ENCODE results near the gene ACSM3.

The ACSM3 gene

DNA sequence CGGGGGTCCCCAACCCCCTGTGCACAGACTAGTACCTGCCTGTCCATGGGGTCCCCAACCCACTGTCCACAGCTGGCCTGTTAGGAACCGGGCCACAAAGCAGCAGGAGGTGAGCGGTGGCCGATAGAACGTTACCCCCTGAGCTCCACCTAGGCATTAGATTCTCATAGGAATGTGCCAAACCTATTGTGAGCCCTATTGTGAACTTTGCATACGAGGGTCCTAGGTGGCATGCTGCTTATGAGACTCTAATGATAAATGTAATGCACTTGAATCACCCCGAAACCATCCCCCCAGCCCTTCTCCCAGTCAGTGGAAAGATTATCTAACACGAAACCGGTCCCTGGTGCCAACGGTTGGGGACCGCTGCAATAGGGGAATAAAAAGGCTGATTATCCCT is 44.0 kb downstream of the ACSM3 start:
- H3K4me3 ChIP-seq (ENCODE audit: low read length): peak overlapping the region; percentile 92; the same call in 1 of the 2 replicates
- 0 out of 2 replicates have a peak, but pooled peaks cover 2% of the 10 kb centered on the region for H3K79me2 ChIP-seq (ENCODE audit: low read length)
- no peaks in the 10 kb centered on the region for H3K9me2 ChIP-seq (replicated peaks; ENCODE audit: insufficient read depth, low read length)
- H2AFZ ChIP-seq (ENCODE audit: low read length): no peak overlapping the region
- H3K4me1 ChIP-seq (ENCODE audit: low read length): peaks cover 3% of the 10 kb centered on the region; the same call in 1 of the 2 replicates
- H3K27ac ChIP-seq (ENCODE audit: low read length): no peak overlapping the region
- peak overlapping the region; percentile 94; the same call in 1 of the 2 replicates for H3K4me2 ChIP-seq (ENCODE audit: low read depth, low read length)
- no peaks in the 10 kb centered on the region for H3K27me3 ChIP-seq (replicated peaks; ENCODE audit: insufficient read depth, low read length)
- TF ChIP-seq, protein P1, sequence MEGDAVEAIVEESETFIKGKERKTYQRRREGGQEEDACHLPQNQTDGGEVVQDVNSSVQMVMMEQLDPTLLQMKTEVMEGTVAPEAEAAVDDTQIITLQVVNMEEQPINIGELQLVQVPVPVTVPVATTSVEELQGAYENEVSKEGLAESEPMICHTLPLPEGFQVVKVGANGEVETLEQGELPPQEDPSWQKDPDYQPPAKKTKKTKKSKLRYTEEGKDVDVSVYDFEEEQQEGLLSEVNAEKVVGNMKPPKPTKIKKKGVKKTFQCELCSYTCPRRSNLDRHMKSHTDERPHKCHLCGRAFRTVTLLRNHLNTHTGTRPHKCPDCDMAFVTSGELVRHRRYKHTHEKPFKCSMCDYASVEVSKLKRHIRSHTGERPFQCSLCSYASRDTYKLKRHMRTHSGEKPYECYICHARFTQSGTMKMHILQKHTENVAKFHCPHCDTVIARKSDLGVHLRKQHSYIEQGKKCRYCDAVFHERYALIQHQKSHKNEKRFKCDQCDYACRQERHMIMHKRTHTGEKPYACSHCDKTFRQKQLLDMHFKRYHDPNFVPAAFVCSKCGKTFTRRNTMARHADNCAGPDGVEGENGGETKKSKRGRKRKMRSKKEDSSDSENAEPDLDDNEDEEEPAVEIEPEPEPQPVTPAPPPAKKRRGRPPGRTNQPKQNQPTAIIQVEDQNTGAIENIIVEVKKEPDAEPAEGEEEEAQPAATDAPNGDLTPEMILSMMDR (IDR thresholded peaks at IDR 0.05; ENCODE audit: low read length): no peak
- TF ChIP-seq EZH2phosphoT487 (IDR thresholded peaks at IDR 0.05; ENCODE audit: low read length) (no peak), EZH2 (optimal IDR thresholded peaks at IDR 0.05; ENCODE audit: low read depth, low read length) (no peak)
- no peaks in the 10 kb centered on the region for H3K9me3 ChIP-seq (replicated peaks; ENCODE audit: insufficient read depth, low read length)
- H3K9ac ChIP-seq (ENCODE audit: low read length): peak overlapping the region; percentile 82; the same call in 1 of the 2 replicates
- H4K20me1 ChIP-seq (ENCODE audit: insufficient read depth, low read length): no peaks in the 10 kb centered on the region
- DNase-seq: no peak
- H3K36me3 ChIP-seq (replicated peaks; ENCODE audit: insufficient read depth, low read length): no peaks in the 10 kb centered on the region
- H3F3A ChIP-seq (ENCODE audit: insufficient read depth, low read length): peaks cover 16% of the 10 kb centered on the region; the same call in 1 of the 2 replicates

DNA sequence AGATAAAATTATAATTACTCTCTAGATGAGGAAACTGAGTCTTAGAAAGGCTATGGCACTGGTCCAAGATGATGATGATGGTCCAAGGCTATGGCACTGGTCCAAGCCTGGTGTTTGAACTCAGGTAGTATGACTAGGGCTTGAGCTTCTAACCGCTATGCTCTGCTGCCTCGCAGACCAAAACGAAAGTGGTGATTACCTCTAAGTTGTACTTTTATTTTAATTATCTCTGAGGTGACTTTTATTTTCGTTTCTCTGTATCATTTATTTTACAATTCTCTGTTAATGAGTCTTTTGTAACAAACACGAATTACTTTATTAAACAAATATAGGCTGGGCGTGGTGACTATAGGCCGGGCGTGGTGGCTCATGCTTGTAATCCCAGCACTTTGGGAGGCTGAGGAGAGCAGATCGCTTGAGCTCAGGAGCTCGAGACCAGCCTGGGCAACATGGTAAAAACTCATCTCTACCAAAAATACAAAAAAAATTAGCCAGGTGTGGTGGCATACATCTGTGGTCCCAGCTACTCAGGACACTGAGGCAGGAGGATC is 48.1 kb downstream of the ACSM3 start:
- peaks cover 3% of the 10 kb centered on the region; the same call in 1 of the 2 replicates for H3K4me1 ChIP-seq (ENCODE audit: low read length)
- H3K9me2 ChIP-seq (replicated peaks; ENCODE audit: insufficient read depth, low read length): no peaks in the 10 kb centered on the region
- H2AFZ ChIP-seq (ENCODE audit: low read length): no peak overlapping the region
- no peaks in the 10 kb centered on the region for H3K27me3 ChIP-seq (replicated peaks; ENCODE audit: insufficient read depth, low read length)
- no peaks in the 10 kb centered on the region for H3K9me3 ChIP-seq (replicated peaks; ENCODE audit: insufficient read depth, low read length)
- H3K79me2 ChIP-seq (ENCODE audit: low read length): 0 out of 2 replicates have a peak, but pooled peaks cover 2% of the 10 kb centered on the region
- H4K20me1 ChIP-seq (ENCODE audit: insufficient read depth, low read length): no peaks in the 10 kb centered on the region
- H3K36me3 ChIP-seq (replicated peaks; ENCODE audit: insufficient read depth, low read length): no peaks in the 10 kb centered on the region
- DNase-seq: no peak
- H3K4me2 ChIP-seq (ENCODE audit: low read depth, low read length): no peak overlapping the region
- no peak overlapping the region for H3K4me3 ChIP-seq (ENCODE audit: low read length)
- peaks cover 4% of the 10 kb centered on the region; the same call in 1 of the 2 replicates for H3F3A ChIP-seq (ENCODE audit: insufficient read depth, low read length)
- TF ChIP-seq, protein P1 (IDR thresholded peaks at IDR 0.05; ENCODE audit: low read length): no peak
- TF ChIP-seq EZH2phosphoT487 (IDR thresholded peaks at IDR 0.05; ENCODE audit: low read length) (no peak), EZH2 (optimal IDR thresholded peaks at IDR 0.05; ENCODE audit: low read depth, low read length) (no peak)
- no peak overlapping the region for H3K9ac ChIP-seq (ENCODE audit: low read length)
- H3K27ac ChIP-seq (ENCODE audit: low read length): no peak overlapping the region

DNA sequence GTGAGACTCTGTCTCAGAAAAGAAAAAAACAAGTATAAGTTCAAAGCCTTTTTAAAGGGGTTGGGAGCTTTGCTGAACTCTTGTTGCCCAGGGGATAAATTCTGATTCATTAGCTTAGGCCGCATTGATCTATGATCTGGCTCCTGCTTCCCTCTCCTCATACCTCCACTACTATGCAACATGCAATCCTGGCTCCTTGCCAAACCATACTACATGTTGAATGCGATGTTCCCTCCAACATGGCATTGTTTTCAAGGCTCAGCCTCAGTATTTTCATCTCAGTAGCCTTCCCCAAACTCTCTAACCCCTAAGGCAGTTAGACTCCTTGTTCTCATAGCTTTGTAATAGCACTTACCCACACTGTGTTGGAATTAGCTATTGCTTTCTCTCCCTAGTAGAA is 48.7 kb downstream of the ACSM3 start:
- H3K9me2 ChIP-seq (replicated peaks; ENCODE audit: insufficient read depth, low read length): no peaks in the 10 kb centered on the region
- no peak overlapping the region for H3K4me3 ChIP-seq (ENCODE audit: low read length)
- H3K27me3 ChIP-seq (replicated peaks; ENCODE audit: insufficient read depth, low read length): no peaks in the 10 kb centered on the region
- no peak overlapping the region for H3K9ac ChIP-seq (ENCODE audit: low read length)
- TF ChIP-seq, protein P1 (IDR thresholded peaks at IDR 0.05; ENCODE audit: low read length): no peak
- no peak for TF ChIP-seq EZH2phosphoT487 (IDR thresholded peaks at IDR 0.05; ENCODE audit: low read length)
- no peak for TF ChIP-seq EZH2 (optimal IDR thresholded peaks at IDR 0.05; ENCODE audit: low read depth, low read length)
- DNase-seq: no peak
- H3F3A ChIP-seq (ENCODE audit: insufficient read depth, low read length): no peaks in the 10 kb centered on the region; the same call in 1 of the 2 replicates
- H3K27ac ChIP-seq (ENCODE audit: low read length): no peak overlapping the region
- no peaks in the 10 kb centered on the region for H4K20me1 ChIP-seq (ENCODE audit: insufficient read depth, low read length)
- H3K36me3 ChIP-seq (replicated peaks; ENCODE audit: insufficient read depth, low read length): no peaks in the 10 kb centered on the region
- H3K79me2 ChIP-seq (ENCODE audit: low read length): 0 out of 2 replicates have a peak, but pooled peaks cover 2% of the 10 kb centered on the region
- no peak overlapping the region for H2AFZ ChIP-seq (ENCODE audit: low read length)
- H3K9me3 ChIP-seq (replicated peaks; ENCODE audit: insufficient read depth, low read length): no peaks in the 10 kb centered on the region
- peaks cover 3% of the 10 kb centered on the region; the same call in 1 of the 2 replicates for H3K4me1 ChIP-seq (ENCODE audit: low read length)
- H3K4me2 ChIP-seq (ENCODE audit: low read depth, low read length): no peak overlapping the region
